SU-DHL-6 (cell line): ENCODE data around the gene ABCC2.

Source experiments
- EZH2phosphoT487 ChIP-seq: fragments of 200-600 bp; sonication (generic), shearing (Covaris generic); conservative IDR thresholded peaks from 2 replicates; pipeline ENCODE4 v1.6.1; 2018; ENCODE audit warnings: mild to moderate bottlenecking, antibody characterized with exemption, low read length, moderate library complexity, mixed read lengths
- TF ChIP-seq, protein P1 (sequence below): fragments of 200-600 bp; sonication (generic); IDR thresholded peaks from one replicate; pipeline ENCODE4 v1.5.1; 2017; ENCODE audit warnings: antibody characterized with exemption, mild to moderate bottlenecking, low read length, moderate library complexity; ENCODE audit not compliant: insufficient read depth, poor library complexity, severe bottlenecking

DNA sequence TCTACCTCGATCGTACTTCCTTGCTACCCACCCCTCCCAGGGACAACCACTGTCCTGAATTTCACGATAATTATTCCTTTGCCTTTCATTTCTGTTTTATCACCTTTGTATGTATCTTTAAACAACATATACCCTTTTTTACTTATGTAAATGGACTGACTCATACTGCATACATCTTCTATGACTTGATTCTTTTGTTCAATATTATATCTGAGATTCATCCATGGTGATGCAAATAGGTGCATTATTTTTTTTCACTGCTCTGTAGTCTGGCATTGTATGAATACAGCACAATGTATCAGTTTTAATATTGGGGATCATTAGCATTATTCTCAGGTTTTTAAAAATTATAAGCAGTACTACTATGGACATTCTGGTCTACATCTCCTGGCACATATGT, 69.4 kb downstream of the ABCC2 start:
- TF ChIP-seq, protein P1, sequence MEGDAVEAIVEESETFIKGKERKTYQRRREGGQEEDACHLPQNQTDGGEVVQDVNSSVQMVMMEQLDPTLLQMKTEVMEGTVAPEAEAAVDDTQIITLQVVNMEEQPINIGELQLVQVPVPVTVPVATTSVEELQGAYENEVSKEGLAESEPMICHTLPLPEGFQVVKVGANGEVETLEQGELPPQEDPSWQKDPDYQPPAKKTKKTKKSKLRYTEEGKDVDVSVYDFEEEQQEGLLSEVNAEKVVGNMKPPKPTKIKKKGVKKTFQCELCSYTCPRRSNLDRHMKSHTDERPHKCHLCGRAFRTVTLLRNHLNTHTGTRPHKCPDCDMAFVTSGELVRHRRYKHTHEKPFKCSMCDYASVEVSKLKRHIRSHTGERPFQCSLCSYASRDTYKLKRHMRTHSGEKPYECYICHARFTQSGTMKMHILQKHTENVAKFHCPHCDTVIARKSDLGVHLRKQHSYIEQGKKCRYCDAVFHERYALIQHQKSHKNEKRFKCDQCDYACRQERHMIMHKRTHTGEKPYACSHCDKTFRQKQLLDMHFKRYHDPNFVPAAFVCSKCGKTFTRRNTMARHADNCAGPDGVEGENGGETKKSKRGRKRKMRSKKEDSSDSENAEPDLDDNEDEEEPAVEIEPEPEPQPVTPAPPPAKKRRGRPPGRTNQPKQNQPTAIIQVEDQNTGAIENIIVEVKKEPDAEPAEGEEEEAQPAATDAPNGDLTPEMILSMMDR = no peak
- no peak for TF ChIP-seq EZH2phosphoT487
